Stimulated activated CD8-positive, alpha-beta memory T cell treated with anti-CD3 and anti-CD28 coated beads, Interleukin-15, amount 100 ng/mL, for 48 hours (primary cell): ENCODE measurements around the gene NEK3.
A peak's percentile ranks its signal among the peaks of the same experiment; 100 is the strongest.
"Not testable (repeated sequence)": the region's sequence is repeated elsewhere in the genome, so short reads cannot be mapped to it uniquely, and the experiment has no call there.

ENCODE experiments used
- DNase-seq, 2 donors: peaks; one replicate each; pipeline ENCODE4 v3.0.0-alpha.2; 2020; ENCODE audit warnings: low read depth in 2 of 2

The NEK3 gene

GRCh38 chr13:52159159-52159982, at the start of gene NEK3:
Gene NEK3, minus strand, starts transcription at chr13:52159597. Its CDS starts 3,406 bp downstream, at chr13:52156191.
- peak; percentile 13 to 42 for DNase-seq

- DNase-seq, result not testable (repeated sequence)
These were observed 49.0 kb upstream of the NEK3 start for GRCh38 chr13:52208384-52208783.

- DNase-seq, result not testable (repeated sequence)
These were observed 48.5 kb upstream of the NEK3 start for GRCh38 chr13:52207896-52208295.

- DNase-seq, result not testable (repeated sequence)
These were observed 47.9 kb upstream of the NEK3 start for GRCh38 chr13:52207337-52207736.

- not testable (repeated sequence) for DNase-seq
These were observed 45.1 kb upstream of the NEK3 start for GRCh38 chr13:52204546-52204945.

GRCh38 chr13:52203864-52204263, 44.5 kb upstream of the NEK3 start:
- DNase-seq, result not testable (repeated sequence)

- not testable (repeated sequence) for DNase-seq
These were observed 43.1 kb upstream of the NEK3 start for GRCh38 chr13:52202506-52202905.

GRCh38 chr13:52201439-52202193, 42.2 kb upstream of the NEK3 start:
- not testable (repeated sequence) for DNase-seq

- peak; percentile 56 to 58 for DNase-seq
These were observed 36.0 kb upstream of the NEK3 start for GRCh38 chr13:52195401-52195837.

- peak; percentile 74 to 79 for DNase-seq
These were observed 34.9 kb upstream of the NEK3 start for GRCh38 chr13:52194184-52194868.

- DNase-seq, result not testable (repeated sequence)
These were observed 34.3 kb upstream of the NEK3 start for GRCh38 chr13:52193587-52194183.

- DNase-seq, result not testable (repeated sequence)
These were observed 28.2 kb upstream of the NEK3 start for GRCh38 chr13:52187424-52188187.

- DNase-seq, result no peak
These were observed 27.6 kb upstream of the NEK3 start for GRCh38 chr13:52187029-52187423.

- DNase-seq, result not testable (repeated sequence)
These were observed 22.0 kb upstream of the NEK3 start for GRCh38 chr13:52181316-52181954.

- no peak for DNase-seq
These were observed 20.5 kb upstream of the NEK3 start for GRCh38 chr13:52179925-52180324.

GRCh38 chr13:52177276-52177675, 17.9 kb upstream of the NEK3 start:
- DNase-seq, result no peak

GRCh38 chr13:52173970-52174369, 14.6 kb upstream of the NEK3 start:
- DNase-seq, result not testable (repeated sequence)

GRCh38 chr13:52173373-52173772, 14.0 kb upstream of the NEK3 start:
- no peak for DNase-seq

- not testable (repeated sequence) for DNase-seq
These were observed 12.3 kb upstream of the NEK3 start for GRCh38 chr13:52171686-52172085.

- not testable (repeated sequence) for DNase-seq
These were observed 11.5 kb upstream of the NEK3 start for GRCh38 chr13:52170828-52171391.
